ENCODE measurements around the gene RSPH3. TPM values are rescaled to one million over a fixed set of nuclear protein-coding genes. Genes with fewer than 3 reads are reported as not detected.

Gene RSPH3
- total RNA-seq, 4 donors from 2014 or later = 6.4 to 11.0 (median 9.6) TPM

GRCh38 chr6:159007510-159007909, 7.5 kb upstream of the RSPH3 start:
- 82 to 85% methylated on average over 5 of the region's 5 CpGs for WGBS, 2 donors
- DNase-seq (ENCODE audit: low spot score in 2 of 2) = no peak

GRCh38 chr6:159005436-159005835, 5.4 kb upstream of the RSPH3 start:
- no peak overlapping the region for H3K4me3 ChIP-seq (ENCODE audit: low read depth, poor library complexity, severe bottlenecking)
- intact Hi-C loops (cut with DNase I; ENCODE audit: low total_unique reads) = no loop called here
- 89 to 91% methylated on average over 5 of the region's 5 CpGs for whole genome bisulfite sequencing, 2 donors
- TF ChIP-seq, protein P1, sequence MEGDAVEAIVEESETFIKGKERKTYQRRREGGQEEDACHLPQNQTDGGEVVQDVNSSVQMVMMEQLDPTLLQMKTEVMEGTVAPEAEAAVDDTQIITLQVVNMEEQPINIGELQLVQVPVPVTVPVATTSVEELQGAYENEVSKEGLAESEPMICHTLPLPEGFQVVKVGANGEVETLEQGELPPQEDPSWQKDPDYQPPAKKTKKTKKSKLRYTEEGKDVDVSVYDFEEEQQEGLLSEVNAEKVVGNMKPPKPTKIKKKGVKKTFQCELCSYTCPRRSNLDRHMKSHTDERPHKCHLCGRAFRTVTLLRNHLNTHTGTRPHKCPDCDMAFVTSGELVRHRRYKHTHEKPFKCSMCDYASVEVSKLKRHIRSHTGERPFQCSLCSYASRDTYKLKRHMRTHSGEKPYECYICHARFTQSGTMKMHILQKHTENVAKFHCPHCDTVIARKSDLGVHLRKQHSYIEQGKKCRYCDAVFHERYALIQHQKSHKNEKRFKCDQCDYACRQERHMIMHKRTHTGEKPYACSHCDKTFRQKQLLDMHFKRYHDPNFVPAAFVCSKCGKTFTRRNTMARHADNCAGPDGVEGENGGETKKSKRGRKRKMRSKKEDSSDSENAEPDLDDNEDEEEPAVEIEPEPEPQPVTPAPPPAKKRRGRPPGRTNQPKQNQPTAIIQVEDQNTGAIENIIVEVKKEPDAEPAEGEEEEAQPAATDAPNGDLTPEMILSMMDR (IDR thresholded peaks at IDR 0.05) = no peak
- no peak for TF ChIP-seq POLR2A (IDR thresholded peaks at IDR 0.05)
- no peak for DNase-seq (ENCODE audit: low spot score in 2 of 2)

More at GRCh38 chr6:159007510-159007909, 7.5 kb upstream of the RSPH3 start:
- intact Hi-C loops (cut with DNase I; ENCODE audit: low total_unique reads) = no loop called here
- no peak for TF ChIP-seq POLR2A (IDR thresholded peaks at IDR 0.05)
- H3K4me3 ChIP-seq (ENCODE audit: low read depth, poor library complexity, severe bottlenecking) = no peak overlapping the region

GRCh38 chr6:159004592-159004991, 4.6 kb upstream of the RSPH3 start:
- TF ChIP-seq, protein P1 (IDR thresholded peaks at IDR 0.05) = no peak
- no peak for TF ChIP-seq POLR2A (IDR thresholded peaks at IDR 0.05)
- intact Hi-C loops (cut with DNase I; ENCODE audit: low total_unique reads) = no loop called here
- DNase-seq (ENCODE audit: low spot score in 2 of 2) = no peak
- H3K4me3 ChIP-seq (ENCODE audit: low read depth, poor library complexity, severe bottlenecking) = no peak overlapping the region
- WGBS, 2 donors = 64 to 79% methylated on average over 3 of the region's 3 CpGs

GRCh38 chr6:159002432-159003155, 2.6 kb upstream of the RSPH3 start:
- no peak for DNase-seq (ENCODE audit: low spot score in 2 of 2)

GRCh38 chr6:158999154-158999665, 792 bp downstream of the RSPH3 start:
- TF ChIP-seq, protein P1 (IDR thresholded peaks at IDR 0.05) = no peak
- TF ChIP-seq POLR2A (IDR thresholded peaks at IDR 0.05) = no peak
- intact Hi-C loops (cut with DNase I; ENCODE audit: low total_unique reads) = no loop called here
- peak overlapping the region; percentile 58 for H3K4me3 ChIP-seq (ENCODE audit: low read depth, poor library complexity, severe bottlenecking)
- 1% methylated on average over 19 to 24 of the region's 24 CpGs for WGBS, 2 donors
- peak in 1 of 2 donors; percentile 91 for DNase-seq (ENCODE audit: low spot score in 2 of 2)

More at GRCh38 chr6:159002432-159003155, 2.6 kb upstream of the RSPH3 start:
- 69 to 72% methylated on average over 12 of the region's 12 CpGs for WGBS, 2 donors
- no peak overlapping the region for H3K4me3 ChIP-seq (ENCODE audit: low read depth, poor library complexity, severe bottlenecking)
- intact Hi-C loops (cut with DNase I; ENCODE audit: low total_unique reads) = no loop called here
- no peak for TF ChIP-seq POLR2A (IDR thresholded peaks at IDR 0.05)
- TF ChIP-seq, protein P1 (IDR thresholded peaks at IDR 0.05) = no peak

- no peak overlapping the region for H3K4me3 ChIP-seq (ENCODE audit: low read depth, poor library complexity, severe bottlenecking)
- TF ChIP-seq, protein P1 (IDR thresholded peaks at IDR 0.05) = no peak
- no peak for TF ChIP-seq POLR2A (IDR thresholded peaks at IDR 0.05)
- intact Hi-C loops (cut with DNase I; ENCODE audit: low total_unique reads) = no loop called here
- DNase-seq (ENCODE audit: low spot score in 2 of 2) = no peak
- 52 to 58% methylated on average over 2 of the region's 2 CpGs for WGBS, 2 donors
These were observed 3.1 kb downstream of the RSPH3 start for GRCh38 chr6:158996856-158997255.

Data from lower leg skin (tissue), 4 donors.